Osteoblast (primary cell): ENCODE results near the gene DTX3L. TPM values are rescaled to one million over a fixed set of nuclear protein-coding genes. Genes with fewer than 3 reads are reported as not detected.

Experiments
- DNase-seq: peaks from one replicate; pipeline ENCODE4 v3.0.0; 2011; ENCODE audit warnings: low spot score, mixed read lengths; ENCODE audit not compliant: insufficient read length; ENCODE audit errors: missing footprints
- H2AFZ ChIP-seq: 2 replicates; pipeline ENCODE4 v1.6.0; 2011; ENCODE audit warnings: mild to moderate bottlenecking, low read length
- H3K27ac ChIP-seq: 2 replicates; pipeline ENCODE4 v1.5.1; 2011; ENCODE audit warnings: mild to moderate bottlenecking, low read depth, low read length, moderate library complexity
- H3K27me3 ChIP-seq: 2 replicates; pipeline ENCODE4 v1.6.0; 2012; ENCODE audit warnings: mild to moderate bottlenecking, control low read depth, inconsistent platforms, low read length, moderate library complexity; ENCODE audit not compliant: insufficient read depth
- H3K36me3 ChIP-seq: 2 replicates; pipeline ENCODE4 v1.5.1; 2011; ENCODE audit warnings: mild to moderate bottlenecking, low read length, control low read depth, moderate library complexity; ENCODE audit not compliant: insufficient read depth
- H3K4me1 ChIP-seq: 2 replicates; pipeline ENCODE4 v1.5.1; 2011; ENCODE audit warnings: mild to moderate bottlenecking, low read length, control low read depth, moderate library complexity; ENCODE audit not compliant: insufficient read depth
- H3K4me2 ChIP-seq: 2 replicates; pipeline ENCODE4 v1.6.0; 2011; ENCODE audit warnings: mild to moderate bottlenecking, low read length; ENCODE audit not compliant: insufficient read depth
- H3K4me3 ChIP-seq: fragments of 200-600 bp; sonication (generic); 3 replicates; pipeline ENCODE4 v1.5.1; 2012; ENCODE audit warnings: mild to moderate bottlenecking, low read length, inconsistent platforms; ENCODE audit not compliant: insufficient read depth
- H3K79me2 ChIP-seq: 2 replicates; pipeline ENCODE4 v1.6.0; 2012; ENCODE audit warnings: mild to moderate bottlenecking, low read length, control low read depth, inconsistent platforms; ENCODE audit not compliant: insufficient read depth
- H3K9me3 ChIP-seq: 2 replicates; pipeline ENCODE4 v1.5.1; 2011; ENCODE audit warnings: low read depth, low read length, control low read depth
- H4K20me1 ChIP-seq: 2 replicates; pipeline ENCODE4 v1.6.0; 2012; ENCODE audit warnings: mild to moderate bottlenecking, low read length, control low read depth; ENCODE audit not compliant: insufficient read depth
- total RNA-seq: library from RNA; depleted of rRNA; stranded (reverse); fragments of >200 nt; gene quantifications from 2 replicates; pipeline ENCODE4 v1.2.3, GENCODE V29; 2012
- TF ChIP-seq, protein P1 (sequence below): IDR thresholded peaks from 2 replicates; pipeline ENCODE4 v1.5.1; 2011; ENCODE audit warnings: mild to moderate bottlenecking, low read depth, low read length, moderate library complexity; ENCODE audit errors: extremely low read depth

The DTX3L gene
- total RNA-seq, 1 donor = 33.7 TPM

DNA sequence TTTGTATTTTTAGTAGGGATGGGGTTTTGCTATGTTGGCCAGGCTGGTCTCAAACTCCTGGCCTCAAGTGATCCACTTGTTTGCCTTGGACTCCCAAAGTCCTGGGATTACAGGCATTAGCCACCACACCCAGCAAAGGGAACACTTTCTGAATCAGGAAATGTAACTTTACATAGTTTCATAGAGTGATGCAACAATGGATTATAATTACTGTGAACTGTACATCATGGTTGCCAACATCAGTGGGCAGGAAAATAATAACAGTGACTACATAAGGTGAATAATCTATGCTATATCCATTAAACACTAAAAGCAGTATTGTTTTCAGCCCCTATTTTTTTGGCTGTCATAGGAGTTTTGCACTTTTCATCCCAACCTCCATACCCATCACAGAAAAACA is 44.4 kb upstream of the DTX3L start:
- TF ChIP-seq, protein P1, sequence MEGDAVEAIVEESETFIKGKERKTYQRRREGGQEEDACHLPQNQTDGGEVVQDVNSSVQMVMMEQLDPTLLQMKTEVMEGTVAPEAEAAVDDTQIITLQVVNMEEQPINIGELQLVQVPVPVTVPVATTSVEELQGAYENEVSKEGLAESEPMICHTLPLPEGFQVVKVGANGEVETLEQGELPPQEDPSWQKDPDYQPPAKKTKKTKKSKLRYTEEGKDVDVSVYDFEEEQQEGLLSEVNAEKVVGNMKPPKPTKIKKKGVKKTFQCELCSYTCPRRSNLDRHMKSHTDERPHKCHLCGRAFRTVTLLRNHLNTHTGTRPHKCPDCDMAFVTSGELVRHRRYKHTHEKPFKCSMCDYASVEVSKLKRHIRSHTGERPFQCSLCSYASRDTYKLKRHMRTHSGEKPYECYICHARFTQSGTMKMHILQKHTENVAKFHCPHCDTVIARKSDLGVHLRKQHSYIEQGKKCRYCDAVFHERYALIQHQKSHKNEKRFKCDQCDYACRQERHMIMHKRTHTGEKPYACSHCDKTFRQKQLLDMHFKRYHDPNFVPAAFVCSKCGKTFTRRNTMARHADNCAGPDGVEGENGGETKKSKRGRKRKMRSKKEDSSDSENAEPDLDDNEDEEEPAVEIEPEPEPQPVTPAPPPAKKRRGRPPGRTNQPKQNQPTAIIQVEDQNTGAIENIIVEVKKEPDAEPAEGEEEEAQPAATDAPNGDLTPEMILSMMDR = no peak
- Histone ChIP-seq H3K27ac (no peak overlapping the region), H3K4me1 (peaks cover 3% of the 10 kb centered on the region), H3K4me2 (no peak overlapping the region), H2AFZ (no peak overlapping the region), H3K4me3 (no peak overlapping the region), H3K9me3 (no peaks in the 10 kb centered on the region), H3K79me2 (no peaks in the 10 kb centered on the region), H4K20me1 (no peaks in the 10 kb centered on the region), H3K27me3 (no peaks in the 10 kb centered on the region), H3K36me3 (no peaks in the 10 kb centered on the region)
- no peak for DNase-seq

DNA sequence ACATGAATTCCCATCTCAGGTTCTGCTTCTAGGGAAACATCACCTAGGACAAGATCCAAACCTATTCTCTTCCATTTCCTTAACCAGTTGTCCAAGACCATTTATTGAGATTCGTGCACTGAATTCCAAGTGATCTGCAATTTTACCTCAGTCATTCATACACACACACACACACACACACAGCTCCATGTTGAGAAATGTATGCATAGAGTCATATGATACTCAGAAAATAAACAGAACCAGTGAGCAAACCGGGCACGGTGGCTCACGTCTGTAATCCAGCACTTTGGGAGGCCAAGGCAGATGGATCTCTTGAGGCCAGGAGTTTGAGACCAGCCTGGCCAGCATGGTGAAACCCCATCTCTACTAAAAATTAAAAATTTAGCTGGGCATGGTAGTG is 43.3 kb upstream of the DTX3L start:
- no peaks in the 10 kb centered on the region for H3K4me1 ChIP-seq
- H3K4me2 ChIP-seq = no peak overlapping the region
- DNase-seq = no peak
- no peaks in the 10 kb centered on the region for H3K79me2 ChIP-seq
- no peak overlapping the region for H2AFZ ChIP-seq
- no peaks in the 10 kb centered on the region for H3K27me3 ChIP-seq
- TF ChIP-seq, protein P1 = no peak
- H3K9me3 ChIP-seq = no peaks in the 10 kb centered on the region
- no peak overlapping the region for H3K27ac ChIP-seq
- H3K4me3 ChIP-seq = no peak overlapping the region
- H3K36me3 ChIP-seq = no peaks in the 10 kb centered on the region
- H4K20me1 ChIP-seq = no peaks in the 10 kb centered on the region

DNA sequence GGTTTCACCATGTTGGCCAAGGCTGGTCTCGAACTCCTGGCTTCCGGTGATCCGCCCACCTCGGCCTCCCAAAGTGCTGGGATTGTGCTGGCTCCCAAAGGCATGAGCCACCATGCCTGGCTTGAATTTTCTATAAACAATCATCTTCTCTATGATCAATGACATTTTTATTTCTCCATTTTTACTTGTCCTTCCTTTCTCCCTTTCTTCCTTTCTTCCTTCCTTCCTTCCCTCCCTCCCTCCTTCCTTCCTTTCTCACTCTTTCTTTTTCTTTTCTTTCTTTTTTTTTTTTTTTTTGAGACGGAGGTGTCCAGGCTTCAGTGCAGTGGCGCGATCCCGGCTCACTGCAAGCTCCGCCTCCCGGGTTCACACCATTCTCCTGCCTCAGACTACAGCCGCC is 40.8 kb upstream of the DTX3L start:
- no peaks in the 10 kb centered on the region for H3K27me3 ChIP-seq
- no peaks in the 10 kb centered on the region for H3K9me3 ChIP-seq
- H3K4me1 ChIP-seq = no peaks in the 10 kb centered on the region
- H4K20me1 ChIP-seq = no peaks in the 10 kb centered on the region
- no peaks in the 10 kb centered on the region for H3K79me2 ChIP-seq
- H3K27ac ChIP-seq = no peak overlapping the region
- TF ChIP-seq, protein P1 = no peak
- H3K4me3 ChIP-seq = no peak overlapping the region
- no peak overlapping the region for H3K4me2 ChIP-seq
- no peak overlapping the region for H2AFZ ChIP-seq
- peaks cover 2% of the 10 kb centered on the region for H3K36me3 ChIP-seq
- no peak for DNase-seq

DNA sequence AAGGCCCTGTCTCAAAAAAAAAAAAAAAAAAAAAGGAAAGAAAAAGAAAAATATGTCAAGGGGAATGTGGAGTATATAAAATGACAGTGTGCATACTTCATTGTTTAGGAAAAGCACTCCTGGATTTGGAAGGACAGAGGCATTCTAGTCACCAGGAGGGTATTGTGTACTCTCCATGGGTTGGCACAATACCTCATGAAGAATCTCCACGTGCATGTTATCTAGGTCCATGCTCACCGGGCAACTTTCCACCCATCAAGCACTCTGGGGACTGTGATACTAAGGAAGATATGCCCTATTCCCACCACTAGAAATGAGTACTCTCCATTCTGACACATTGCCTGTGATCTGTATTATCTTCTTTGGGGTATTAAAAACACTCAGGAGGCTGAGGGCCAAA is 34.0 kb upstream of the DTX3L start:
- H3K27me3 ChIP-seq = no peaks in the 10 kb centered on the region
- no peaks in the 10 kb centered on the region for H4K20me1 ChIP-seq
- H2AFZ ChIP-seq = no peak overlapping the region
- H3K9me3 ChIP-seq = no peaks in the 10 kb centered on the region
- no peak for DNase-seq
- TF ChIP-seq, protein P1 = no peak
- no peak overlapping the region for H3K27ac ChIP-seq
- H3K4me3 ChIP-seq = no peak overlapping the region
- H3K79me2 ChIP-seq = no peaks in the 10 kb centered on the region
- no peak overlapping the region for H3K4me2 ChIP-seq
- H3K36me3 ChIP-seq = peaks cover 22% of the 10 kb centered on the region
- H3K4me1 ChIP-seq = peaks cover 12% of the 10 kb centered on the region
